ENCODE results near the gene TKT. TPM values are rescaled to one million over a fixed set of nuclear protein-coding genes. Genes with fewer than 3 reads are reported as not detected.

TKT gene, protein sequence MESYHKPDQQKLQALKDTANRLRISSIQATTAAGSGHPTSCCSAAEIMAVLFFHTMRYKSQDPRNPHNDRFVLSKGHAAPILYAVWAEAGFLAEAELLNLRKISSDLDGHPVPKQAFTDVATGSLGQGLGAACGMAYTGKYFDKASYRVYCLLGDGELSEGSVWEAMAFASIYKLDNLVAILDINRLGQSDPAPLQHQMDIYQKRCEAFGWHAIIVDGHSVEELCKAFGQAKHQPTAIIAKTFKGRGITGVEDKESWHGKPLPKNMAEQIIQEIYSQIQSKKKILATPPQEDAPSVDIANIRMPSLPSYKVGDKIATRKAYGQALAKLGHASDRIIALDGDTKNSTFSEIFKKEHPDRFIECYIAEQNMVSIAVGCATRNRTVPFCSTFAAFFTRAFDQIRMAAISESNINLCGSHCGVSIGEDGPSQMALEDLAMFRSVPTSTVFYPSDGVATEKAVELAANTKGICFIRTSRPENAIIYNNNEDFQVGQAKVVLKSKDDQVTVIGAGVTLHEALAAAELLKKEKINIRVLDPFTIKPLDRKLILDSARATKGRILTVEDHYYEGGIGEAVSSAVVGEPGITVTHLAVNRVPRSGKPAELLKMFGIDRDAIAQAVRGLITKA
- 594 and 1,061 TPM in 2 replicates for total RNA-seq

DNA sequence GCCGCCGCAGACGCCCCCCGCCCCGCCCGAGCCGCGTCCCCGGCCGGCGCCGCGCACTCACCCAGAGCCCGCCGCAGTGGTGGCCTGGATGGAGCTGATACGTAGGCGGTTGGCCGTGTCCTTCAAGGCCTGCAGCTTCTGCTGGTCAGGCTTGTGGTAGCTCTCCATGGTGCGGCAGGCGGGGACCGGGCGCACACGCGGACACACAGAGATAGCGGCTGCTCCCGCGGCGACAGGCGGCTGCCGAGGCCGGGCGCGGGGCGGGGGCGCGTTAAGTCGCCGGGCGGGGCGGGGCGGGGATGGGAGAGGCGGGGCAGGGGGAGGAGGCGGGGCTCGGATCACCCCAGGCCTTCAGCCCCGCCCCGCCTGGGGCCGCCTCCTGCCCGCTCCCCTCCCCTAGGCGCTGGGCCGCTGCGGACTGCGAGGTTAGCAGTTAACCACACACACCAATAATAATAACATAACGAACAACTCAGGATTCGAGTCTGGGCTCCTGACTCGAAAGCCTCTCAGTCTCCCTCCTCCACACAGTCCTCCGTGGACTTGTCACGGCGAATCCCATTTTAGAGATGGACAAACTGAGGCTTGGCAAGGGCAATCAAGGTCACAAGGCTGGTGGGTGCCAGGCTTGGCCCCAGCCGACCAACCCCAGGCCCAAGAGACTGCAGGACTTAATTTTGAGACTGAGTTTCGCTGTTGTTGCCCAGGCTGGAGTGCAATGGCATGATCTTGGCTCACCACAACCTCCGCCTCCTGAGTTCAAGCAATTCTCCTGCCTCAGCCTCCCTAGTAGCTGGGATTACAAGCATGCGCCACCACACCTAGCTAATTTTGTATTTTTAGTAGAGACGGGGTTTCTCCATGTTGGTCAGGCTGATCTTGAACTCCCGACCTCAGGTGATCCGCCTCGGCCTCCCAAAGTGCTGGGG, at the start of gene TKT:
Gene TKT (minus strand): TSS at position 248 of the 929 bp plus-strand sequence. CDS start 80 bp downstream, at position 168.

Other genes with a start within 250 kb of the TKT start
- gene SFMBT1, start 209.9 kb downstream of the TKT start, total RNA-seq: 4.3 and 10.2 TPM in 2 replicates
- 13.2 and 14.9 TPM in 2 replicates for gene RFT1, start 125.6 kb downstream of the TKT start, total RNA-seq
- 2.7 and 4.7 TPM in 2 replicates for gene PRKCD, start 94.8 kb downstream of the TKT start, total RNA-seq
- 6.7 and 10.0 TPM in 2 replicates for gene DCP1A, start 91.5 kb upstream of the TKT start, total RNA-seq
- under 0.01 TPM in 1 of 2 replicates, not detected in the other for gene CACNA1D, start 238.6 kb upstream of the TKT start, total RNA-seq